GM12892 (cell line): Measurements from ENCODE around the gene PTGES3L.

ENCODE experiments used
- POLR2A ChIP-seq: IDR thresholded peaks from 2 replicates; pipeline ENCODE4 v1.6.1; 2011; ENCODE audit warnings: low read depth, low read length, control low read depth
- POLR2AphosphoS5 ChIP-seq: IDR thresholded peaks from 2 replicates; pipeline ENCODE4 v1.6.1; 2011; ENCODE audit warnings: low read depth, low read length, control low read depth

- TF ChIP-seq POLR2A (no peak), POLR2AphosphoS5 (no peak)
Measured at GRCh38 chr17:43020789-43021740, 41.2 kb upstream of the PTGES3L start.
